Activated CD4-positive, alpha-beta memory T cell treated with anti-CD3 and anti-CD28 coated beads, Interleukin-2, amount 10 ng/mL, durations not matched to agents 7 days and 5 days (primary cell): ENCODE measurements around the gene HYAL3. TPM values are rescaled to one million over a fixed set of nuclear protein-coding genes. Genes with fewer than 3 reads are reported as not detected.
A peak's percentile ranks its signal among the peaks of the same experiment; 100 is the strongest.

Source experiments
- CTCF ChIA-PET: fragments of 350-600 bp; sonication (Branson Sonifier 250); formaldehyde crosslinking; loops from one replicate; lab custom pipeline; 2021; ENCODE audit warnings: antibody characterized with exemption, inconsistent platforms; lab: Charles Lee
- POLR2A ChIA-PET: fragments of 350-600 bp; sonication (Branson Sonifier 250); formaldehyde crosslinking; loops from one replicate; lab custom pipeline; 2021; ENCODE audit warnings: antibody characterized with exemption; lab: Charles Lee
- DNase-seq: peaks from one replicate; pipeline ENCODE4 v3.0.0-alpha.2; 2020
- H3K27ac Mint-ChIP-seq: one replicate; pipeline ENCODE4 v1.8.0; 2021; ENCODE audit warnings: mild to moderate bottlenecking, mixed read lengths
- H3K27me3 Mint-ChIP-seq: one replicate; pipeline ENCODE4 v1.8.0; 2021; ENCODE audit warnings: mixed read lengths
- H3K36me3 Mint-ChIP-seq: one replicate; pipeline ENCODE4 v1.8.0; 2021; ENCODE audit warnings: low read depth, mixed read lengths
- H3K4me1 Mint-ChIP-seq: one replicate; pipeline ENCODE4 v1.8.0; 2021; ENCODE audit warnings: mixed read lengths
- H3K4me3 Mint-ChIP-seq: one replicate; pipeline ENCODE4 v1.8.0; 2021; ENCODE audit warnings: mild to moderate bottlenecking, mixed read lengths
- H3K9me3 Mint-ChIP-seq: one replicate; pipeline ENCODE4 v1.8.0; 2021; ENCODE audit warnings: mixed read lengths
- total RNA-seq, 2 experiments: library from RNA; stranded (reverse); gene quantifications; one replicate each; pipeline ENCODE4 v1.2.3, GENCODE V29; 2021

Gene HYAL3
- total RNA-seq, 2 experiments from 2014 or later = 13.2 to 13.9 TPM

DNA sequence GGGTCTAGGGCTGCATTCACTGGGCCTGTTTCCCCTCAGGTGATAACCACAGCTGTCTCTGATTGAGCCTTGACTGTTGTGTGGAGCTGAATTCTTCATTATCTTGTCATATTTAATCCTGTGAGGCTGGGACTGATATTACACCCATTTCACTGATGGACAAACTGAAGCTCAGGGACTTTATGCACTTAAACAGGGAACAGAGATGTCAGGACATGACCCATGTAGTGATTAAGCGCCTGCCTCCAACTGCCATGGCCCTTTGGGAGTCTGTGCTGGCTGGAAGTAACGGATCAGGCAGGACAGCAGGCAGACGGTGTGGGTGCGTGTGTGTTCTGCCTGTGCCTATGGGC lies 55.7 kb downstream of the HYAL3 start:
- Mint-ChIP-seq H3K27me3 (no peaks in the 10 kb centered on the region), H3K4me1 (peaks cover 92% of the 10 kb centered on the region), H3K36me3 (peaks cover 46% of the 10 kb centered on the region), H3K9me3 (no peaks in the 10 kb centered on the region), H3K27ac (peak overlapping the region; percentile 94), H3K4me3 (peak overlapping the region; percentile 16)
- no peak for DNase-seq
- ChIA-PET POLR2A (interaction anchor here (0.7 to 9.7 kb wide), 5 partner anchors 8 to 56 kb away, joined by 3 to 117 read pairs (median 4); partner anchors contain the start of genes GNAI2, HYAL3 and NAA80), CTCF (interaction anchor here (1.3 to 8.1 kb wide), 5 partner anchors 15 to 441 kb away, joined by 3 to 212 read pairs (median 7); partner anchors contain the start of gene INKA1)

DNA sequence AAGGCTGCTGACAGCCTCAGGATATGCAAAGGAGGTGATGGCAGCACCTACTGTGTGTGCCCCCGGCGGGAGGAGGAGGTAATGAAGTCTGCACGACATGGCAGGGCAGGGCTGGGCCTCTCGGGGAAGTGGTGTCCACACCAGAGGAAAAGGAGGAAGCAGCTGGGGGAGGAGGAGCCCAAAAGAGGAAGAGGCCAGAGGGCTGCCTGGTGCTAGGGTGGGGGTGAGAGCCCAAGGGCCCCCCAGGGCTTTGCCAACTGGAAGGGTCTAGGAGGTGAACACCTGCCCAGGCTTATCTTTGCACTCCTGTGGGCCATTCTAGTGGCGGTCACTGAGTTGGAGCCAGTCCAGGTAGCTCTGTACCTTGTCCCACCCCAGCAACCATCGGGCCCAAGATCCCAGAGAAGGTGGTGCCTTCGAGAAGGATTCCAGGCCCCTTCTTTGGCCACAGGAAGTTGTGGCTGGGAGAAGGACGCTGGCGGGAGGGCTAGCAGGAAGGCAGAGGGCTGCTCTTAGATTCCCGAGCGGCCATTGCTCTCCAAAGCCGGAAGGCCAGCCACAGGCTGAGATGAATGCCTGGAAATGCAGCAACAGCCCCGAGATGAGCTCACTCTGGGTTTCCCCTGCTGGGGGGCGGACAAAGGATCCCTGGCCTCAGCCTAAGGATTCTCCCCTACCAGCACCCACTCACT lies 56.2 kb downstream of the HYAL3 start:
- peaks cover 49% of the 10 kb centered on the region for H3K36me3 Mint-ChIP-seq
- H3K4me3 Mint-ChIP-seq = peak overlapping the region; percentile 73
- peak overlapping the region; percentile 94 for H3K27ac Mint-ChIP-seq
- H3K27me3 Mint-ChIP-seq = no peaks in the 10 kb centered on the region
- CTCF ChIA-PET = interaction anchor here (1.3 to 8.1 kb wide), 5 partner anchors 15 to 440 kb away, joined by 3 to 212 read pairs (median 7); partner anchors contain the start of gene INKA1
- no peaks in the 10 kb centered on the region for H3K9me3 Mint-ChIP-seq
- POLR2A ChIA-PET = interaction anchor here (0.7 to 9.7 kb wide), 5 partner anchors 8 to 56 kb away, joined by 3 to 117 read pairs (median 4); partner anchors contain the start of genes GNAI2, HYAL3 and NAA80
- H3K4me1 Mint-ChIP-seq = peaks cover 91% of the 10 kb centered on the region
- peak; percentile 56 for DNase-seq

Other genes with a start within 250 kb of the HYAL3 start
- 100 to 1,000 TPM; 157 to 169 TPM for gene RBM5, start 210.5 kb downstream of the HYAL3 start, total RNA-seq
- gene SEMA3F, start 144.1 kb downstream of the HYAL3 start, total RNA-seq = under 1 TPM in 1 of 2 experiments, not detected in 1; 0.15 TPM
- gene GNAT1, start 107.8 kb downstream of the HYAL3 start, total RNA-seq = not detected
- not detected for gene SLC38A3, start 94.1 kb downstream of the HYAL3 start, total RNA-seq
- 100 to 1,000 TPM; 493 to 519 TPM for gene GNAI2, start 63.2 kb downstream of the HYAL3 start, total RNA-seq
- under 1 TPM; 0.38 to 0.55 TPM for gene SEMA3B, start 30.3 kb downstream of the HYAL3 start, total RNA-seq
- gene LSMEM2, start 20.3 kb downstream of the HYAL3 start, total RNA-seq = not detected
- 10 to 100 TPM; 40.6 to 45.0 TPM for gene IFRD2, start 7.0 kb downstream of the HYAL3 start, total RNA-seq
- 10 to 100 TPM; 41.5 to 49.4 TPM for gene NAA80, start within 50 bp of the HYAL3 start, total RNA-seq
- gene HYAL1, start 4.2 kb upstream of the HYAL3 start, total RNA-seq = under 1 TPM; 0.28 to 0.35 TPM
- gene HYAL2, start 23.3 kb upstream of the HYAL3 start, total RNA-seq = 1 to 10 TPM; 6.7 to 7.2 TPM
- 10 to 100 TPM; 16.8 to 17.9 TPM for gene TUSC2, start 28.8 kb upstream of the HYAL3 start, total RNA-seq
- gene RASSF1, start 41.4 kb upstream of the HYAL3 start, total RNA-seq = 100 to 1,000 TPM; 157 to 160 TPM
- 1 to 10 TPM; 1.7 to 3.2 TPM for gene ZMYND10, start 46.3 kb upstream of the HYAL3 start, total RNA-seq
- gene NPRL2, start 51.4 kb upstream of the HYAL3 start, total RNA-seq = 10 to 100 TPM; 48.8 to 50.1 TPM
- gene CYB561D2, start 51.5 kb upstream of the HYAL3 start, total RNA-seq = 10 to 100 TPM; 37.1 to 39.7 TPM
- gene TMEM115, start 60.1 kb upstream of the HYAL3 start, total RNA-seq = 10 to 100 TPM; 22.1 to 22.7 TPM
- under 1 TPM; 0.45 to 0.55 TPM for gene CACNA2D2, start 204.2 kb upstream of the HYAL3 start, total RNA-seq